SK-N-SH treated with all-trans-retinoic acid at 6 μM for 48 hours (cell line): ENCODE results near the gene FGF14.

Source experiments
- ATAC-seq: fragments of 200-7000 bp; cut with Tn5 transposase; 3 replicates; pipeline ENCODE4 v1.9.1; 2020; ENCODE audit warnings: mild to moderate bottlenecking, moderate library complexity
- BACH2 ChIP-seq: fragments of 250-450 bp; sonication (Bioruptor Pico); IDR thresholded peaks from 2 replicates; pipeline ENCODE4 v1.9.0; 2021; ENCODE audit warnings: mild to moderate bottlenecking, borderline replicate concordance
- CSDC2 ChIP-seq: fragments of 250-450 bp; sonication (Bioruptor Pico); IDR thresholded peaks from 2 replicates; pipeline ENCODE4 v1.5.0; 2020; ENCODE audit warnings: mild to moderate bottlenecking, moderate library complexity
- CSRNP3 ChIP-seq: fragments of 250-450 bp; sonication (Bioruptor Pico); IDR thresholded peaks from 2 replicates; pipeline ENCODE4 v1.5.1; 2021; ENCODE audit warnings: mild to moderate bottlenecking, moderate library complexity
- ESRRG ChIP-seq: fragments of 250-450 bp; sonication (Bioruptor Pico); IDR thresholded peaks from 2 replicates; pipeline ENCODE4 v1.6.1; 2021; ENCODE audit warnings: mild to moderate bottlenecking
- GLIS3 ChIP-seq: fragments of 250-450 bp; sonication (Bioruptor Pico); IDR thresholded peaks from 2 replicates; pipeline ENCODE4 v1.5.0; 2020; ENCODE audit warnings: mild to moderate bottlenecking, moderate library complexity
- ISL1 ChIP-seq: fragments of 250-450 bp; sonication (Bioruptor Pico); IDR thresholded peaks from 2 replicates; pipeline ENCODE4 v2.1.2; 2022; ENCODE audit warnings: mild to moderate bottlenecking, moderate library complexity
- OSR1 ChIP-seq: fragments of 250-450 bp; sonication (Bioruptor Pico); IDR thresholded peaks from 2 replicates; pipeline ENCODE4 v1.8.0; 2022; ENCODE audit warnings: moderate library complexity, mild to moderate bottlenecking, inconsistent platforms
- POU6F1 ChIP-seq: fragments of 250-450 bp; sonication (Bioruptor Pico); IDR thresholded peaks from 2 replicates; pipeline ENCODE4 v1.8.0; 2021; ENCODE audit warnings: low read depth, mild to moderate bottlenecking, moderate library complexity, borderline replicate concordance
- PPARA ChIP-seq: fragments of 250-450 bp; sonication (Bioruptor Pico); IDR thresholded peaks from 2 replicates; pipeline ENCODE4 v1.5.0; 2020; ENCODE audit warnings: mild to moderate bottlenecking, borderline replicate concordance
- RARB ChIP-seq: fragments of 250-450 bp; sonication (Bioruptor Pico); IDR thresholded peaks from 2 replicates; pipeline ENCODE4 v1.8.0; 2021; ENCODE audit warnings: mild to moderate bottlenecking, moderate library complexity
- TCF4 ChIP-seq: fragments of 250-450 bp; sonication (Bioruptor Pico); IDR thresholded peaks from 2 replicates; pipeline ENCODE4 v1.8.0; 2021; ENCODE audit warnings: mild to moderate bottlenecking, moderate library complexity, borderline replicate concordance
- TOX ChIP-seq: fragments of 250-450 bp; sonication (Bioruptor Pico); IDR thresholded peaks from 2 replicates; pipeline ENCODE4 v1.8.0; 2021; ENCODE audit warnings: mild to moderate bottlenecking, moderate library complexity, borderline replicate concordance
- ZC3H10 ChIP-seq: fragments of 250-450 bp; sonication (Bioruptor Pico); IDR thresholded peaks from 2 replicates; pipeline ENCODE4 v1.5.1; 2021; ENCODE audit warnings: mild to moderate bottlenecking, moderate library complexity
- ZFP3 ChIP-seq: fragments of 250-450 bp; sonication (Bioruptor Pico); IDR thresholded peaks from 2 replicates; pipeline ENCODE4 v1.5.0; 2020; ENCODE audit warnings: mild to moderate bottlenecking, moderate library complexity
- ZFP30 ChIP-seq: fragments of 450-650 bp; formaldehyde crosslinking; IDR thresholded peaks from 2 replicates; pipeline ENCODE4 v1.5.0; 2022; ENCODE audit warnings: mild to moderate bottlenecking, moderate library complexity
- ZNF565 ChIP-seq: fragments of 450-650 bp; formaldehyde crosslinking; conservative IDR thresholded peaks from 2 replicates; pipeline ENCODE4 v1.5.0; 2020; ENCODE audit warnings: low read depth, mild to moderate bottlenecking, moderate library complexity
- ZNF70 ChIP-seq: fragments of 450-650 bp; formaldehyde crosslinking; IDR thresholded peaks from 2 replicates; pipeline ENCODE4 v1.5.0; 2020; ENCODE audit warnings: mild to moderate bottlenecking, moderate library complexity
- ZNF8 ChIP-seq: fragments of 450-650 bp; formaldehyde crosslinking; IDR thresholded peaks from 2 replicates; pipeline ENCODE4 v1.5.0; 2020; ENCODE audit warnings: mild to moderate bottlenecking, moderate library complexity
- TF ChIP-seq, protein P1 (sequence below): fragments of 250-450 bp; sonication (Bioruptor Pico); IDR thresholded peaks from 2 replicates; pipeline ENCODE4 v1.8.0; 2020; ENCODE audit warnings: mild to moderate bottlenecking, moderate library complexity, borderline replicate concordance
- TF ChIP-seq, protein P2 (sequence below): fragments of 250-450 bp; sonication (Bioruptor Pico); IDR thresholded peaks from 2 replicates; pipeline ENCODE4 v1.5.0; 2020; ENCODE audit warnings: mild to moderate bottlenecking, moderate library complexity

Gene FGF14

GRCh38 chr13:101697745-101698144, 704.1 kb downstream of the FGF14 start:
- no peak for TF ChIP-seq ESRRG
- no peak for TF ChIP-seq OSR1 (CRISPR knock-in tag)
- no peak for TF ChIP-seq ZFP30 (CRISPR knock-in tag)
- TF ChIP-seq ZFP3 (CRISPR knock-in tag): no peak
- TF ChIP-seq TCF4 (CRISPR knock-in tag): no peak
- TF ChIP-seq ISL1 (CRISPR knock-in tag): no peak
- TF ChIP-seq ZC3H10: no peak
- TF ChIP-seq GLIS3 (CRISPR knock-in tag): no peak
- TF ChIP-seq PPARA (CRISPR knock-in tag): no peak
- TF ChIP-seq ZNF8 (CRISPR knock-in tag): no peak
- no peak for TF ChIP-seq BACH2 (CRISPR knock-in tag)
- no peak for TF ChIP-seq CSRNP3 (CRISPR knock-in tag)
- TF ChIP-seq ZNF565: no peak
- TF ChIP-seq TOX: no peak
- no peak for TF ChIP-seq CSDC2 (CRISPR knock-in tag)
- TF ChIP-seq, protein P1, sequence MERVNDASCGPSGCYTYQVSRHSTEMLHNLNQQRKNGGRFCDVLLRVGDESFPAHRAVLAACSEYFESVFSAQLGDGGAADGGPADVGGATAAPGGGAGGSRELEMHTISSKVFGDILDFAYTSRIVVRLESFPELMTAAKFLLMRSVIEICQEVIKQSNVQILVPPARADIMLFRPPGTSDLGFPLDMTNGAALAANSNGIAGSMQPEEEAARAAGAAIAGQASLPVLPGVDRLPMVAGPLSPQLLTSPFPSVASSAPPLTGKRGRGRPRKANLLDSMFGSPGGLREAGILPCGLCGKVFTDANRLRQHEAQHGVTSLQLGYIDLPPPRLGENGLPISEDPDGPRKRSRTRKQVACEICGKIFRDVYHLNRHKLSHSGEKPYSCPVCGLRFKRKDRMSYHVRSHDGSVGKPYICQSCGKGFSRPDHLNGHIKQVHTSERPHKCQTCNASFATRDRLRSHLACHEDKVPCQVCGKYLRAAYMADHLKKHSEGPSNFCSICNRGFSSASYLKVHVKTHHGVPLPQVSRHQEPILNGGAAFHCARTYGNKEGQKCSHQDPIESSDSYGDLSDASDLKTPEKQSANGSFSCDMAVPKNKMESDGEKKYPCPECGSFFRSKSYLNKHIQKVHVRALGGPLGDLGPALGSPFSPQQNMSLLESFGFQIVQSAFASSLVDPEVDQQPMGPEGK: no peak
- ATAC-seq: peak; percentile 34

DNA sequence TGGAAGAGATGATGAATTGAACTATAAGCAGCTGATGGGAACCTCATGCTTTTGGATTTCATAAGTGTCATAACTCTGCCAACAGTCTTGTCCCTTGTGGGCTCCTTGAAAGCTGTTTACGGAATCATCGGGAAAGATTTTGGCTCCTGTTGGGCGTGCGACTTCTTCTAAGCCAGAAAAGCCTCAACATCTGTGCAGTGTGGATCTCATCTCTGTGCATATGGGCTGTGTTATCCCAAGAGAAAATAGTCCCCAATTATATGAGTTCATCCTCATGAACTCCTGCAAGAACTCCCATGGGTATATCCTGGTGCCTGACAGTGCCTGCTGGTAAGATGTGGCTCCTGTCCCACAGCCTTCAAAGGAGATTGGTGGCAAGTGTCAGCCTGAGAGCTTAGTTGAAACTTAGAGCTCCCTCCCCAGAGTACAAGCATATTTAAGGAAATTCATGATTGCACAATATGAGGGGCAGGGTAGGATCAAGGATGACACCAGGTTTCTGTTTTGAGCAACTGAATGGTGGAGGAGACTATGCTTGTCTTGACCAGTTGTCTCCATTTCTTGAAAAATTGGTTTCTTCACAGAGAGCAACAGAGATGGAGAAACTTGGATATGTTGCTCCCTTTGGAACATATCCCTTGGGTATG, 705.9 kb downstream of the FGF14 start:
- no peak for TF ChIP-seq PPARA (CRISPR knock-in tag)
- TF ChIP-seq ZNF70: no peak
- no peak for TF ChIP-seq ZFP30 (CRISPR knock-in tag)
- no peak for ATAC-seq

DNA sequence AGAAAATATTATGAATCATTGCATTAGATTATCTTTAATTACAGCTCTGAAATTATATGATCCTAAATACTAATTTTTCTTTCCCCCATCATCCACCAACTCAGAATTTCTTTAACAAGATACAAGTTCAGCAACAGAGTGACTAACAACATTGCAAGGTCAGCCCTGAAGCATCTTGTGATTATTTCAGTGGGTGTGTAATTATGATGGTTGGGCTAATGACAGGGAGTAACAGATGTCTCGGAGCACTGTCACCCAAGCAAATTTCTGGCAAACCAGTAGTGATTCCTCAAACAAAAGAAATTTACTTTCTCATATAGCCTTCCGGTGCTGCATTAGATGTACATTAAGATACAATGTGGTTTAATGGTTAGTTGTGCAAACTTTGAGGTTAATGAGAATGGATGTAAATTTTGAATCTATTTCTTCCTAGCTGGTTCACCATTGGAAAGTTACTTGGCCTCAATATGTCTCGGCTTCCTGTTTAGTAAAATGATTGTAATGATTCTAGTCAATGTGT, 710.4 kb downstream of the FGF14 start:
- ATAC-seq: no peak
- TF ChIP-seq ESRRG (no peak), ZC3H10 (no peak), PPARA (CRISPR knock-in tag) (no peak), GLIS3 (CRISPR knock-in tag) (no peak), ZFP30 (CRISPR knock-in tag) (no peak), RARB (CRISPR knock-in tag) (no peak), OSR1 (CRISPR knock-in tag) (no peak), ZNF70 (no peak), ZFP3 (CRISPR knock-in tag) (no peak), POU6F1 (no peak), TOX (no peak)
- TF ChIP-seq, protein P1: no peak
- TF ChIP-seq, protein P2, sequence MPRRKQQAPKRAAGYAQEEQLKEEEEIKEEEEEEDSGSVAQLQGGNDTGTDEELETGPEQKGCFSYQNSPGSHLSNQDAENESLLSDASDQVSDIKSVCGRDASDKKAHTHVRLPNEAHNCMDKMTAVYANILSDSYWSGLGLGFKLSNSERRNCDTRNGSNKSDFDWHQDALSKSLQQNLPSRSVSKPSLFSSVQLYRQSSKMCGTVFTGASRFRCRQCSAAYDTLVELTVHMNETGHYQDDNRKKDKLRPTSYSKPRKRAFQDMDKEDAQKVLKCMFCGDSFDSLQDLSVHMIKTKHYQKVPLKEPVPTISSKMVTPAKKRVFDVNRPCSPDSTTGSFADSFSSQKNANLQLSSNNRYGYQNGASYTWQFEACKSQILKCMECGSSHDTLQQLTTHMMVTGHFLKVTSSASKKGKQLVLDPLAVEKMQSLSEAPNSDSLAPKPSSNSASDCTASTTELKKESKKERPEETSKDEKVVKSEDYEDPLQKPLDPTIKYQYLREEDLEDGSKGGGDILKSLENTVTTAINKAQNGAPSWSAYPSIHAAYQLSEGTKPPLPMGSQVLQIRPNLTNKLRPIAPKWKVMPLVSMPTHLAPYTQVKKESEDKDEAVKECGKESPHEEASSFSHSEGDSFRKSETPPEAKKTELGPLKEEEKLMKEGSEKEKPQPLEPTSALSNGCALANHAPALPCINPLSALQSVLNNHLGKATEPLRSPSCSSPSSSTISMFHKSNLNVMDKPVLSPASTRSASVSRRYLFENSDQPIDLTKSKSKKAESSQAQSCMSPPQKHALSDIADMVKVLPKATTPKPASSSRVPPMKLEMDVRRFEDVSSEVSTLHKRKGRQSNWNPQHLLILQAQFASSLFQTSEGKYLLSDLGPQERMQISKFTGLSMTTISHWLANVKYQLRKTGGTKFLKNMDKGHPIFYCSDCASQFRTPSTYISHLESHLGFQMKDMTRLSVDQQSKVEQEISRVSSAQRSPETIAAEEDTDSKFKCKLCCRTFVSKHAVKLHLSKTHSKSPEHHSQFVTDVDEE: no peak
